Activated T-cell treated with anti-CD3 and anti-CD28 coated beads for 48 hours (primary cell): ENCODE measurements around the gene FAM50A.

ENCODE experiments used
- DNase-seq: peaks from one replicate; pipeline ENCODE4 v3.0.0-alpha.2; 2020; ENCODE audit warnings: low read depth

The FAM50A gene

DNA sequence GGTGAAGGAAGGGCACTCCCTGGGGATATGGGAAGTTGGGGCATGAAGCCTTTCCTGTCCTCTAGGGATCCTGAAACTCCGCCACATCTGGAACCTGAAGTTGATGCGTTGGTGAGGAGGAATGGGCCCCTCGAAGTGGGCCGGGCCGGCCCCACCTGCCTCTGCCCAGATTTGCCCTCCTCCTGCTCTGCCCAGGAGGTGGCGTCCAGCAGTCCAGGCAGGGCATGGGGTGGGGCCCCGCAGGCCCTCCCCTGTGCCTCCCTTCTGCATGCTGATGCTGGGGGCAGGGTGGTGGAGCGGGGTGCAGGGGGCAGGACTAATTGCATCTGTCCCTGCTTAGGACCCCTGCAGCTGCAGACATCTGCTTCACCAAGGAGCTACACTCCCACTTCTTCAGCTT lies 30.8 kb upstream of the FAM50A start:
- no peak for DNase-seq

DNA sequence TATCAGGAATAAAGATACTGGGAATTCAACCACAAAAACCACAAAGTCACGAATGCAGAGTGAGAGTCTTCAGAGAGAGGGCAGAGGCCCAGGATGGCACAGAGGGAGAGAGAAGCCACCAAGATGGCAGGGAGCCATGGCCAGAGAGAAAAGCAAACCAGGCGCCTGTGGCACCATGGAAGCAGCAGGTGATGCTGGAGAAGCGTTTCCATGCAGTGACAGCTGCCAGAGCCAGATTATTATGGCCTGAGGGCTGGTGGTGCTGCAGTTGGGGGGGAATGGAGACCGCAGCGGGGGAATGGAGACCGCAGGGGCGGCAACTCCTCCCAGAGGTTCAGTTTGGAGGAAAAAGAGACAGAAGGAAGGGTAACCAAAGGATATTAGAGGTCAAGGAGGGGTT lies 26.8 kb upstream of the FAM50A start:
- no peak for DNase-seq

DNA sequence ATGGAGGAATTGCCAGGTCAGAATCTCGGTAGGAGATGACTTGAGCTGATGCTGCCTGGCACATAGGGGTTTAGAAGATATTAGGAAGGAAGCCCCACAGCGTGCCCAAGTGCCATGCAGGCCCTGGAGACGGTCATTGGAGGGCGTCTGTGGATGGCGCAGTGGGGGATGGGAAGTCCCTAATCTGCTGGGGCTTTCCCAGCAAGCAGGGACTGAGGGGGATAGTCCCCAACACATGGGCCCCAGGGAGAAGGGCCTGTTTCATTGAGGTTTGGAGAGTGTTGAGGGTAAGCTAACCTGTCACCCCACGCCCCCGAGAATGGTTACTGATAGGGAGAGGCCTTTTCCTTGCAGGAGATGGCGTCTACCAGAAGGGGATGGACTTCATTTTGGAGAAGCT lies 24.8 kb upstream of the FAM50A start:
- DNase-seq: no peak

GRCh38 chrX:154419688-154420401 lies 24.1 kb upstream of the FAM50A start:
- DNase-seq: no peak

DNA sequence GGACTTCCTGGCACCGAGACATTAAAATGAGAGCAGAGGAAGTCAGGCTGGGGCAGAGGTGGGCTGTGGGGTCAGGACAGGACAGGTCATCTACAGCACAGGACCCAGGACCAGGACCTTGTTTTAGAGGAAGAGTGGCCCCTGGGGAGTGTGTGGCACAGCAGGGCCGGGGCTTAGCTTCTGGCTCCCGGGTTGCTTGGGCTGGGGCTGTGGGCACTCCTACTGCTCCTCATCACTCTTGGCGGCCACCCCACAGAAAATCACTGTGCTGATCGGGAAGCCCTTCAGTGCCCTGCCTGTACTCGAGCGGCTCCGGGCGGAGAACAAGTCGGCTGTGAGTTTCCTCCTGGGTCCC lies 23.6 kb upstream of the FAM50A start:
- no peak for DNase-seq

GRCh38 chrX:154426916-154427770 lies 16.8 kb upstream of the FAM50A start:
- DNase-seq: no peak

DNA sequence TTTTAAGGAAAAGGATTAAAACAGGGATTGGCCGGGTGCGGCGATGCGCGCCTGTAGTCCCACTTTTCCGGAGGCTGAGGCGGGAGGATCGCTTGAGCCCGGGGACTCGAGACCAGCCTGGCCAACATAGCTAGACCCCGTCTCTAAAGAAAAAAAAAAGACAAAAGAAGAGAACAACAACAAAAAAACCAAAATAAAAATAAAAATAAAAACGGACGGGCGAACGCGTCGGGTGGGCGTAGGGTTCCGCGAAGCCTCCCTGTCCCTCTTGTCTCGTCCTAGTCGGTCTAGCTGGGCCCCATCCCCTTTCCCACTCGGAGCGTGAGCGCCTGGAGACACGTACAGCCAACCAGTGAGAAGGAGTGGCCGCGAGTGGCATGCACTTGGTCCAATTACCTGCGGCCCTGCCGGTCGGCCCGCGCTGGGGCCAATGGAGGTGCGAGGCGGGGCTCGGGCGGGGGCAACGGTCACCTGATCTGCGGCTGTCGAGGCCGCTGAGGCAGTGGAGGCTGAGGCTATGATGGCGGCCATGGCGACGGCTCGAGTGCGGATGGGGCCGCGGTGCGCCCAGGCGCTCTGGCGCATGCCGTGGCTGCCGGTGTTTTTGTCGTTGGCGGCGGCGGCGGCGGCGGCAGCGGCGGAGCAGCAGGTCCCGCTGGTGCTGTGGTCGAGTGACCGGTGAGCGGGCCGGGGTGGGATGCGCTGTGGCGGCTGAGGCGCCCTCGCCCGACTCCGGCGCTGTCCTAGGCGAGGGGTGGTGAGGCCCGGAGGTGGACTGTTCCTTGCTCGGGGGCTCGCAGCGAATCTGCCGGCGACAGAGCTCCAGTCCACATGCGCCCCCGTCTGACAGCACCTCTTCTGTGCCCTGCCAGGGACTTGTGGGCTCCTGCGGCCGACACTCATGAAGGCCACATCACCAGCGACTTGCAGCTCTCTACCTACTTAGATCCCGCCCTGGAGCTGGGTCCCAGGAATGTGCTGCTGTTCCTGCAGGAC lies 15.5 kb upstream of the FAM50A start, which contains the start of gene ATP6AP1:
Gene ATP6AP1 (plus strand): TSS at position 502 of the 996 bp plus-strand sequence. CDS start 16 bp downstream, at position 518.
- peak; percentile 88 for DNase-seq

GRCh38 chrX:154429711-154430110 lies 14.2 kb upstream of the FAM50A start:
- DNase-seq: no peak

DNA sequence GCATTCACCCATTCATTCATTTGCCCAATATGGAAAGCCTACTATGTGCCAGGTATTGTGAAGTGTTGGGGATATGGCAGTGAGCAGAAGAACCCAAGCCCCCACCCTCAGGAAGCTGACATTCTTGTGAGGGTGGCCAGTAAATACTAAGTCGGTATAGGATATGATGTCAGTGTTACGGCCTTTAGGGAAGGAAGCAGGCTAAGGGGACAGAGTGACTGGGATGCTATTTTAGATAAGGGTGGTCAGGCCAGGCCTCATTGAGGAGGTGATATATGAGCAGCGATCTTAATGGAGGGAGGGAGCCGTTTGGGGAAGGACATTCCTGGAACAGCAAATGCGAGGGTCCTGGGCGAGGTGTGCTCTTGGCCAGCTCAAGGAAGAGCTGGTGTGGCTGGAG lies 13.5 kb upstream of the FAM50A start:
- DNase-seq: no peak

- no peak for DNase-seq
These were observed 13.0 kb upstream of the FAM50A start for GRCh38 chrX:154430916-154431315.

DNA sequence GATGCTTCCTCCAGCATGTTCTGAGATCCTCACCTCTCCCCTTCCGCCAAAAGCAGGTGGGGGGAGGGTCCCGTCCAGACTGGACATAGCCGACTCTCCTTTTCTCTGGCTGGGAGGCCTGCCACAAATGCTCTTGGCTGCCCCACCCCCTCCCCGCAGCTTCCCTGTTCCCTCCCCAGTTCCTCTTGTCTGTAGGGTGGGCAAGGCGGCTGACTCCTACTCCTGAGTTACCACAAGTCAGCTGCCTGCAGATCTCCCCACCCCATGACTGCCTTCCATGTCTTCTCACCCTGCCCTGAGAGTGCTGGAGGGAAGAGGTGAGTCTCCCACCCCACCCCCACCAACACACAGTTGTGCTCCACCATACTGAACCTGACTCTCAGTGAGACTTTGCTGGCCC lies 12.6 kb upstream of the FAM50A start:
- DNase-seq: no peak

- DNase-seq: no peak
These were observed 11.7 kb upstream of the FAM50A start for GRCh38 chrX:154432210-154432609.

DNA sequence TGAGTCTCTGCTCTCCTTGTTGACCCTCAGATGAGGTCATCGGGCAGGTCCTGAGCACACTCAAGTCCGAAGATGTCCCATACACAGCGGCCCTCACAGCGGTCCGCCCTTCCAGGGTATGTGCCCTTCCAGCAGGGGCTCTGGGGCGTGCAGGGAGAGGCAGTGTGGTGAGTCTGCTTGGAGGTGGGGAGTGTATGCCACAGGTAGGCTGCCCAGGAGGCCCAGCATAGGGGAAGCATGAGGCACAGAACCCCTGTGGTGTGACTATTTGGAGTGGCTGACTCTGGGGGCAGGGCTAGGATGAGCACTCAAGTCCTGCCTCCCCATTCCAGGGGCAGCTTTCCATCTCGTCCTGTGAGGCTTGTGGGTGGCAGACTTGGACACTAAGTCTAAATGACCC lies 10.3 kb upstream of the FAM50A start:
- DNase-seq: no peak

DNA sequence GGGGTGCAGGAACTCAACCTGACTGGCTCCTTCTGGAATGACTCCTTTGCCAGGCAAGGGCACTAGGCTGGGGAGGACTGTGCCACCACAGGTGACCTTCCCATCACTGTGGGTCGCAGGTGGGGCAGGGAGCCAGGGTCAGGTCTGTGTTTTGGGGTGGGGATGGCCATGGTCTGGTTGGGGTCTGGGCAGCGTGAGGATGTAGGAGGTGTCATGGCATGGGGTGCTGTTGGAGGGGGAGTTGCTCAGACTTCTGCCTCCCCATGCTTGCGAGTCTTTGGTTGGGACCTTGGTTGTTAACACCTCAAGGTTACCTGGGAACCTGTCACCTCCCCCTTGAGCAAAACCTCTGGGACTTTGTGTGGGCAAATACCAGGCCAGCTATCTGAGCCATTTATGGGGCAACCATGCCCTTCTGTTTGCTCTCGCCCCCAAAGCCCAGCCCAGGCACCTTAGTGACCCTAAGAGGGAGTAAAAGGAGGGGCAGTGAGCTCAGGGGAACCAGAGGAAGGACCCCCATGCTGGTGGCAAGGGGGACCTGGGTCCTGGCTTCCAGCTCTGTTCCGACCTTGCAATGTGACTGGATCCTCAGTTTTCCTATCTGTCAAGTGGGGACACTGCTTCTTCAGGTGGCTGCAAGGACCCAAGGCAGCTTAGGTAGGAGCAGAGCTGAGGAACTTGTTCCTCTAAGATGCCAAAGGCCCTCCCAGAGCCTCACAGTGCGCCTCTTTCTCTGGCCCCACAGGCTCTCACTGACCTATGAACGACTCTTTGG lies 9.4 kb upstream of the FAM50A start:
- no peak for DNase-seq

GRCh38 chrX:154435171-154435733 lies 8.7 kb upstream of the FAM50A start:
- no peak for DNase-seq

DNA sequence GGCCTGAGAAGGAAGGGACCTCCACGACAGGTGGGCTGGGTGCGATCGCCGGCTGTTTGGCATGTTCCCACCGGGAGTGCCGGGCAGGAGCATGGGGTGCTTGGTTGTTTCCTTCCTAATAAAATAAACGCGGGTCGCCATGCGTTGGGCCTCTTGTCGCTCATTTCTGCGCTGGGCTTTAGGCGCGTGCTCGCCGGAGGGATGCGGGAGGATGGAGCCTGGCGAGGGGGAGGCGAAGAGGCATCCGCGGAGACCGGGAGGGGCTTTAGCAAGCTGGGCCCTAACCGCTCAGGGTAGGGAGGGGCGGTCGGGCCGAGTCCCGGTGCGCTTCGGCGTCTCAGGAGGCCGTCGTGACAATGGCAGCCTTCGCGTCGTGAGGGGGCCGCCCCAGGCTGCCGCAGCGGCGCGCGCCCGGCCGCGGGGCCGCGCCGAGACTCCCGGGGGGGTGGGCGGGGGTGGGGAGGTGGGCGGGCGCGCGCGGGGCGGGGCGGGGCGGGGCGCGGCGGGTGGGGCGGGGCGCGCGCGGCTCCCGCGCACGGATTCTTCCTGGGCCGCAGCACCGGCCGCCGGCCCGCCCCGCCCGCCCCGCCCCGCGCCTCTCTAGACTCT lies 7.5 kb upstream of the FAM50A start:
- peak; percentile 50 for DNase-seq

- peak; percentile 43 for DNase-seq
These were observed 6.8 kb upstream of the FAM50A start, which contains the start of gene GDI1 for GRCh38 chrX:154436983-154437752. TSS of gene GDI1 (plus strand) at chrX:154437154. CDS start at chrX:154437255, 101 bp downstream.

- DNase-seq: no peak
These were observed 5.7 kb upstream of the FAM50A start for GRCh38 chrX:154437971-154438893.

- no peak for DNase-seq
These were observed 4.1 kb upstream of the FAM50A start for GRCh38 chrX:154439841-154440240.
